Stimulated activated CD8-positive, alpha-beta memory T cell treated with anti-CD3 and anti-CD28 coated beads, Interleukin-7, amount 100 ng/mL, for 48 hours (primary cell): ENCODE measurements around the gene PSAP.
"Not testable (repeated sequence)": the region's sequence is repeated elsewhere in the genome, so short reads cannot be mapped to it uniquely, and the experiment has no call there.

Experiments used
- DNase-seq, 2 donors: peaks; one replicate each; pipeline ENCODE4 v3.0.0-alpha.2; 2020; ENCODE audit warnings: low read depth in 1 of 2; ENCODE audit errors: extremely low read depth in 1 of 2

Gene PSAP

DNA sequence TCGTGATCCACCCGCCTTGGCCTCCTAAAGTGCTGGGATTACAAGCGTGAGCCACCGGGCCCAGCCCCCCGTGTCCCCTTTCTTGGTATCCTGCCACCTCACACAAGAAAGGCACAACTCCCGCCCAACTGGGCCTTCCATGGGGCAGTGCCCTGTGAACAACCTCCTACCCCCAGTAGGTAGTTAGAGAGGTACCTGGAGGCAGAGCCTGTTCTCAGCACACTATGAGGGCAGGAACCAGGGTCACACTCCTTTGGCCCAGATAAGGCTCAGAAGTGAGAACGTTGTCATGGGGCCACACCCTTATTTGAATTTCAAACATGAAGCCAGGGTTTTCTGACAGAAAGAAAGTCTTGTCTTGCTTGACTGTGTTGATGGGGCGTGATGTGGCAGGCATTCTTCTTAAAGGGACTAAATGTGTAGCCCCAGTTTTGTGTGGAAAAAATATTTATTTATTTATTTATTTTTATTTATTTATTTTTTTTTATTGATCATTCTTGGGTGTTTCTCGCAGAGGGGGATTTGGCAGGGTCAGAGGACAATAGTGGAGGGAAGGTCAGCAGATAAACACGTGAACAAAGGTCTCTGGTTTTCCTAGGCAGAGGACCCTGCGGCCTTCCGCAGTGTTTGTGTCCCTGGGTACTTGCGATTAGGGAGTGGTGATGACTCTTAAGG is 23.8 kb upstream of the PSAP start:
- DNase-seq, result not testable (repeated sequence)

- DNase-seq, result no peak
Observed at GRCh38 chr10:71873582-71874211, 22.6 kb upstream of the PSAP start.

GRCh38 chr10:71869601-71870000 is 18.6 kb upstream of the PSAP start:
- DNase-seq, result not testable (repeated sequence)

DNA sequence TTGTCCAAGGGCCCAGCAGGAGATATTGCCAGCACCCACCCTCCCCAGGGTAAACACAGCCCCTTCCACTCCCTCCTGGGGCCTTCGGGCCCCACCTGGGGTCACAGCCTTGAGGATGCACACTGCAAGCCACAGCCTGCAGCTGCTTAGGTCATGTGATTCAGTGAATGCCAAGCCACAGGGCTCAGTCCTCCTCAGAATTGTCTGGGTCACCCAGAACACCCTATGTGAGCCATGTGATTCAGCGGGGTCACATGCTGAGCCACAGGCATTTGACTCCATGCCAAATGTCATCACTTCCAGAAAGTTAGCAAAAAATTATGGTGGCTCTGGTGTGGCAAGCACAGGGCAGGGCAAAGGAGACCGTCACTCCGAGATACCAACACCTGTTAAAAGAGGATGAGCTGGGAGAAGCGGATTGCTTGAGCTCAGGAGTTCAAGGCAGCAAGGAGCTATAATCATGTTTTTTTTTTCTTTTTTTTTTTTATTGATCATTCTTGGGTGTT is 17.2 kb upstream of the PSAP start:
- DNase-seq, result no peak

- DNase-seq, result no peak
Observed at GRCh38 chr10:71865561-71866041, 14.6 kb upstream of the PSAP start.

DNA sequence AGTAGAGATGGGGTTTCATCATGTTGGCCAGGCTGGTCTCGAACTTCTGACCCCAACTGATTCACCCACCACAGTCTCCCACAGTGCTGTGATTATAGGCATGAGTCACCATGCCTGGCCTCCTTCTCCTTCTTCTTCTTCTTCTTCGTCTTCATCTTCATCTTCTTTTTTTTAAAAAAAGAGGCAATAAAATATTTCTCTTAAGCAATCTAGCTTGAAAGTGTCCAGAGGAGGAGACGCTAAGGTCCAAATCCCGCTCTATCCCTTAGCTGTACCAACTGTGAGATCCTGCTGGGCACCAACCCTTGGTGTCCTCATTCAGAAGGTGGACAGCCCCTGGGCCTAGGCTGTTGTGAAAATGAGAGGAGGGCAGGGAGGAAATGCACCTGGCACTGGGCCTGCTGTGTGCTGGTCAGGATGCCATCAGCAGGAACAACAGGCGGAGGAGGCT is 13.9 kb upstream of the PSAP start:
- peak in 1 of 2 donors; percentile 23 for DNase-seq

GRCh38 chr10:71863203-71863602 is 12.2 kb upstream of the PSAP start:
- DNase-seq, result no peak

DNA sequence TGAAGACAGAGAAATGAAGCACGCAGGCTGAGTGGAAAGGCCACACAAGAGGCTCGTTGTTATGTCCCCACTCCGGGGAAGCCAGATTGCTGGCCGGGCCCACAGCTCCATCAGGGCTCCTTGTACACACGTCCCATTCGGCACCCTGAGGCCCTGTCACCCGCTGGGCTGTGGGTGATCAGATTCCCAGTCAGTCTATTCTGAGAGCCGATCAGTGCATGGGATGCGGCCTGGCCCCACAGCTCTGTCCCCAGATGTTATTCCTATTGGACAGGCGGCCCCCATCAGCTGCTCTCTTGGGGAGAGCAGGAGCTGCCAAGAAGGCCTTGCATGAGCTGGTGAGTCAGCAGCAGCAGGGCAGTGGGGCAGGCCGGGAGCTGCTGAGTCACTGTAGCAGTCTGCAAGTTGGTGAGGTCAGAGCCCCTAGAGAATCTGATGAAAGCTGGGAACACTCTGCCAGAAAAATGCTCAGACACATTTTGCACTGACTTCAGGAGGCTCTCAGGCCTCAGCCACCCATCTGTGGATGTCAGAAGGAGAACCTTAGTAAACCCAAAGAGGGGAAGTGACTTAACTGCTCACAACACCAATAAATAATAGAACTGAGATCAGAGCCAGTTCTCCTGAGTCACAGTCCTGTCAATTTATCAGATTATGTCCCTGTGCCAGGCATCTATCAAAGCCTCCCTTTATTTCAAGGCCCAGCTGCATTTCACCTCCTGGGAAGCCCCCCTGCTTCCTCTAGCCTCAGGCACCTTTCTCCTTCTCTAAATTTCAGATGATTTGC is 9.4 kb upstream of the PSAP start:
- DNase-seq, result peak in 1 of 2 donors; percentile 52

DNA sequence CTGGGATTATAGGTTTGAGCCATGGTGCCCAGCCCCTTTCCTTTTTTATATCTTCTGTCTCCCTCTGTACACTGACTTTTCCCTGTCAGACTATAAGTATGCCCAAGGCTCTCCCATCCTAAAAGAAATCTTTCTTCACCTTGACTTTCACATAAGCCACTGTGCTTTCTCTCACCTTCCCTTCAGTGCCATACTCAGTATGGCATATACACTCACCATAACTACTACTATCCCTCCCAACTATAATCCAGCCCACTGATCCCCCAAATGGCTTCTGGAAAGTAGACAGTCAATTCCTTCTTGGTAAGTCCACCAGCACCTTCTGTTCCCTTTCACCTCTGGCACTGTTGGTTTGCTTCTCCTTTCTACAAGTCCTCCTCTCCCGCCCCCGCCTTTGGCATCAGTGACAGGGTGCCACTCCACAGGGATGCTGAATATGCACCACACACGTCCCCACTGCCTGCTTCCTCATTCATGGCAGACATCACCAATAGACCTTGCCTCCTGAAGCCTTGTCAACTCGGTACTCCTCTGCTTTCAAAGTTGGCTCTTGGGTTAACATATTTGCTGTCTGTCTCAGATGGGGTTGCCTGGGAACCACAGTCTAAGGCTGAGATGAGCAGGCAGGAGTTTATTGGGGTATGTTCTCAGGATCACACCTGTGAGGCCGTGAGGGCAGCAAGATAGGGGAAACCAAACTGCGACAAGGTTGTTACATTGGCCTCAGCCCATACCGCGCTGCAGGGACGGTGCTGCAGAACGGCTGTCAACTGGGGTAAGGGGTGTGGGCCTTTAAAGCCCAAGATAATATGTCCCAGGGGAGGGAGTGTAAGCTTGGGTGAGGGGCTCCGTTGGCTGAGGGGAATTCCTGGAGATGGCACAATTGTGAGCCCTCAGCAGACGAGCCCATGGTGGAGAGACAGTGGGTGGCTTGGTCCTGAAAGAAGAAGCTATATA is 7.2 kb upstream of the PSAP start:
- no peak for DNase-seq

DNA sequence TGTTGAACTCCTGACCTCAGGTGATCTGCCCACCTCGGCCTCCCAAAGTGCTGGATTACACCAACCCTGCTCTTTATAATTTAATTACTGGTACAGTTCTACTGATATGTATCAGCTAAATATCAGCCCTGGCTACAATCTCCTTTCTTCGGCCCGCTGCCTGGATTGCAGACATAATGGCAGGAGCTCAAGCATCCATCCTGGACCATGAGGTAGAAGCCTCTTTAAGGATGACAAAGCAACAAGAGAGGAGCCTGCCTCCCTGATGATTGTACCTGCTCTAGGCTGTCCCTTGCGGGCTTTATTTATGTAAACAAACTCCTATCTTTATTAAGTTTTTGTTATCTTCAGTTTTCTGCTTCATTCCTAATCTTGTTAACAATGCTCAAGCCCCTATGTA is 5.6 kb upstream of the PSAP start:
- no peak for DNase-seq

GRCh38 chr10:71854031-71854430 is 3.0 kb upstream of the PSAP start:
- DNase-seq, result no peak

GRCh38 chr10:71852355-71852937 is 1.4 kb upstream of the PSAP start:
- no peak for DNase-seq

GRCh38 chr10:71851465-71852095 is 529 bp upstream of the PSAP start:
- DNase-seq, result not testable (repeated sequence)

DNA sequence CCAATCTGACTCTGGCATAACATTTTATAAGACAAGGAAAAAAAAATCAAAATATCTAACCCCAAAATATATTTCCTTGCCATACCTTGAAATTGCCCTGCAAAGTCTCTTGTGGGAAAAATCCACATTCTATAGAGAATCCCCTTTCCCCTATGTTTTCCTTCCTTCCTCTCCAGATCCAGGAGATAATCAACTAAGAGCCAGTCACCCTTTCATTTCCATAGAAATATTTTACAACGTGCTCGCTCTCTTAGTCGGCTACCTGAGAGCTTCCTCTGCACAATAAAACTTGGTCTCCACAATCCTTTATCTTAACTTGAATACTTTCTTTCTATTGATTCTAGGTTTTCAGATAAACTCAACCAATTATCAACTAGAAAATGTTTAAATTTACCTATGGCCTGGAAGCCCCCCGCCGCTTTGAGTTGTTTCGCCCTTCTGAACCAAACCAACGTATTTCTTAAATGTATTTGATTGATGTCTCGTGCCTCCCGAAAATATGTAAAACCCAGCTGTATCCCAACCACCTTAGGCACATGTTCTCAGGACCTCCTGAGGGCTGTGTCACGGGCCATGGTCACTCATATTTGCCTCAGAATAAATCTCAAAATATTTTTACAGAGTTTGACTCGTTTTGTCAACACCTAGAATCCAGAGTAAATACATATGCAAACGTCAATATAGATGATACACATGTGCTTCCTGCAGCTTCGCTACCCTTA is 869 bp downstream of the PSAP start:
- DNase-seq, result no peak

GRCh38 chr10:71849461-71849908 is 1.6 kb downstream of the PSAP start:
- no peak for DNase-seq

DNA sequence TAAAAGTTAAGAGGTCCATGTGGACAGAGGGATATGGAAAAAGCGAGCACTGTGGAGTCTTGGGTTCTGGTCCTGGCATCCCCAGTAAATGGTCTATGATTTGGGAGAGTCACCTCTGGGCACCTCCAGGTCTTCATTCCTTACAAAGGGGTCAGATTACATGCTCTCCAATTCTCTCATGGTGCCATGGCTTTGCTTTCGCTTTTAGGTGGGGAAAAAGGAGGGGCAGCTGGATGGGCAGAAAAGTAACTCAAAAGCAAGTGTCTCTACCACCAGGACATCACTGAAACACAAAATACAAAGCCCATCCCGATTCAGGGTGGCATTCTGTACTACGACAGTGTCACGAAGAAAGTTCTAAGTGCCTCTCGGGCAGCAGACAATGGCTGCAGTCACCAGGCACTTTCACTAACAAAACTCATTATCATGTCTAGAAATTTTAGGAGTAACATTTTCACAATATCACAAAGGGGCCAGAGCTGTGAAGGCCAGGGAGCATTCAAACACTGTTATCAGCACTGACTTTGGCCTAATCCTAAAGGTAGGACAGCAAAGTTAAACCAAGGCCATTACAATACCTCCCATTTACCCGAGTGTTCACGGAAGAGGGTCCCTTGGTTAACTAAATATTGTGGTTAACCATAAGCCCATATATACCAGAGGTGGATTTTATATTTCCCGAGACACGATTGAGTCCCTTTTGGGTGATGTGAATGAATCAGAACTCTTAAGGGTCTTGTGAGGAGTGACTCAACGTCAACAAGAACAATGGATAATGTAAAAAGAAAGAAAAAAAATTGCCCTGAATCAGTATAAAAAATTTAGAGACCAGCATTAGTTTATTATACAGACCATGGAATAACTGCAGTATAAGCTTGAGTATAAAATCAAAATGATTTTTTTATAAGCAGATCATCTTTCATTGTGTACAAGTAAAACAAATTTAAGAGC is 2.5 kb downstream of the PSAP start:
- DNase-seq, result no peak

DNA sequence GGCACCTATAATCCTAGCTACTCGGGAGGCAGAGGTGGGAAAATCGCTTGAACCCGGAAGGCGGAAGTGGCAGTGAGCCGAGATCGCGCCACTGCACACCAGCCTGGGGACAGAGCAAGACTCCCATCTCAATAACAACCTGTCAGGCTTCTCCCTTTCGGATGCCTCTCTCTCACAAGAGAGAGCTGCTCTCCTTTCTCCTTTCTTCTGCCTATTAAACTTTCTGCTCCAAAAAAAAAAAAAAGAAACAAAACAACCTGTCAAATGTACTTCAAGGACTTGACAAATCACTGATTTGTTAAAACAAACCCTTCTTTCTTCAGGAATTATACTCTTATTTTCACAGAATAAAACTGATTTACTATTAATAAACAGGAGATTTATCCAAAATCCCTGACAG is 3.6 kb downstream of the PSAP start:
- no peak for DNase-seq

- DNase-seq, result no peak
Observed at GRCh38 chr10:71846816-71847215, 4.2 kb downstream of the PSAP start.
